ENCODE results near the gene MTHFS. TPM values are rescaled to one million over a fixed set of nuclear protein-coding genes. Genes with fewer than 3 reads are reported as not detected.

MTHFS gene
- total RNA-seq, 2 donors from 2014 or later: 28.7 to 55.1 TPM

DNA sequence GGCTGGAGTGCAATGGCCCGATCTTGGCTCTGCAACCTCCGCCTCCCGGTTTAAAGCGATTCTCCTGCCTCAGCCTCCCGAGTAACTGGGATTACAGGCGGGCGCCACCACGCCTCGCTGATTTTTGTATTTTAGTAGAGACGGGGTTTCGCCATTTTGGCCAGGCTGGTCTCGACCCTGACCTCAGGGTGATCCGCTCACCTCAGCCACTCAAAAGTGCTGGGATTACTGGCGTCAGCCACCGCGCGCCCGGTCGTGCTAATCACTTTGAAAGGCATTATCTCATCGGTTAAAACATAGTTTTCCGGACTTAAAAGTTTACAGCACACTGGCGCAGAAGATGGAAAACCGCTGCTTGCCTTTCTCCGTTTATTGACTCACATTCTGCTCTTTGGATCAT is 27.6 kb upstream of the MTHFS start:
- H3K27ac ChIP-seq: peak overlapping the region; percentile 91 to 96

DNA sequence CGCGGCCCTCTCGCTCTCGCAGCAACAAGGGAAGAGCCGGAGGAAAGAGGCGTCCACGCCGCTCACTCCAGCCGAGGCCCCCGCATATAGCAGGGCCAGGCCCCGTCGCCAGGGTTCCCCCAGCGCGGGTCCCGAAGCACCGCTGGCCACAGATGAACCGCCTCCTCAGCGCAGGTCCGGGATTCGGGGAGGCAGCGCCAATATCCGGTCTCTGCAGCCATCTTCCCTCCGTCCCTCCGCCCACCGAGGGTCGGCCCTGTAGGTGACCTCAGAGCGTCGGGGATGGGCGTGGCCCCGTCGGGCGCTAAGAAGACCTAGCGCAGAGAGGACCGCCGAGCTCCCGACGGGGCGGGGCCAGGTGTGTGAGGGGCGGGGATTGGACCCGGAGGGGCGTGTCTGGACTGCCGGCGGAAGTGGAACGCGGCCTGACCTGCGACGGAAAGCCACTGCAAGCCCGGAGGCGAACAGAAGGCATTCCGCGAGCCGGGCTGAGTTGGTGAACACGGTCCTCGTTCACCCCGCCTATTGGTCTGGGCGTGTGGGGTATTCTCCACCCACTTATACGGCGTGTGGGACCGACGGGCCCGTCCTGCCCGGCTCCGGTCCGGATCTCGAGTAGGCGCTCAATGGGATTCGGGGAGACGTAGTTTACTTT is 26.8 kb upstream of the MTHFS start:
- TF ChIP-seq POLR2A (IDR thresholded peaks at IDR 0.05): peak; percentile 80
- TF ChIP-seq POLR2AphosphoS5 (IDR thresholded peaks at IDR 0.05): peak; percentile 95
- TF ChIP-seq, protein P1, sequence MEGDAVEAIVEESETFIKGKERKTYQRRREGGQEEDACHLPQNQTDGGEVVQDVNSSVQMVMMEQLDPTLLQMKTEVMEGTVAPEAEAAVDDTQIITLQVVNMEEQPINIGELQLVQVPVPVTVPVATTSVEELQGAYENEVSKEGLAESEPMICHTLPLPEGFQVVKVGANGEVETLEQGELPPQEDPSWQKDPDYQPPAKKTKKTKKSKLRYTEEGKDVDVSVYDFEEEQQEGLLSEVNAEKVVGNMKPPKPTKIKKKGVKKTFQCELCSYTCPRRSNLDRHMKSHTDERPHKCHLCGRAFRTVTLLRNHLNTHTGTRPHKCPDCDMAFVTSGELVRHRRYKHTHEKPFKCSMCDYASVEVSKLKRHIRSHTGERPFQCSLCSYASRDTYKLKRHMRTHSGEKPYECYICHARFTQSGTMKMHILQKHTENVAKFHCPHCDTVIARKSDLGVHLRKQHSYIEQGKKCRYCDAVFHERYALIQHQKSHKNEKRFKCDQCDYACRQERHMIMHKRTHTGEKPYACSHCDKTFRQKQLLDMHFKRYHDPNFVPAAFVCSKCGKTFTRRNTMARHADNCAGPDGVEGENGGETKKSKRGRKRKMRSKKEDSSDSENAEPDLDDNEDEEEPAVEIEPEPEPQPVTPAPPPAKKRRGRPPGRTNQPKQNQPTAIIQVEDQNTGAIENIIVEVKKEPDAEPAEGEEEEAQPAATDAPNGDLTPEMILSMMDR (IDR thresholded peaks at IDR 0.05): peak in 2 of 4 experiments; percentile 7 to 11
- H3K27me3 ChIP-seq (replicated peaks; ENCODE audit: insufficient read depth): no peaks in the 10 kb centered on the region
- intact Hi-C loops (cut with DNase I): loop anchor here (2.0 to 10.0 kb wide), 3 partner anchors 27 to 229 kb away; partner anchors contain the start of genes FAH, MTHFS and ZFAND6
- no peaks in the 10 kb centered on the region for H3K9me3 ChIP-seq
- peak overlapping the region; percentile 91 to 96 for H3K27ac ChIP-seq
- H3K4me1 ChIP-seq (replicated peaks): no peaks in the 10 kb centered on the region
- DNase-seq (ENCODE audit: low spot score): peak; percentile 96
- WGBS: under 1% methylated on average over 55 of the region's 68 CpGs
- peak overlapping the region; percentile 66 to 84 for H3K4me3 ChIP-seq
- H3K36me3 ChIP-seq: peaks cover 0 to 5% of the 10 kb centered on the region in 2 donors

More for the DNA sequence above, 27.6 kb upstream of the MTHFS start:
- WGBS: 90% methylated on average over 24 of the region's 24 CpGs
- Histone ChIP-seq H3K4me3 (peak overlapping the region; percentile 66 to 84), H3K27me3 (replicated peaks; ENCODE audit: insufficient read depth) (no peaks in the 10 kb centered on the region), H3K36me3 (peaks cover 0 to 5% of the 10 kb centered on the region in 2 donors), H3K9me3 (no peaks in the 10 kb centered on the region), H3K4me1 (replicated peaks) (no peaks in the 10 kb centered on the region)
- intact Hi-C loops (cut with DNase I): loop anchor here (10.0 kb wide), 1 partner anchor 130 kb away; the partner anchor contains the start of gene ZFAND6
- TF ChIP-seq POLR2A (IDR thresholded peaks at IDR 0.05) (no peak), POLR2AphosphoS5 (IDR thresholded peaks at IDR 0.05) (no peak)
- TF ChIP-seq, protein P1 (IDR thresholded peaks at IDR 0.05): no peak
- no peak for DNase-seq (ENCODE audit: low spot score)

DNA sequence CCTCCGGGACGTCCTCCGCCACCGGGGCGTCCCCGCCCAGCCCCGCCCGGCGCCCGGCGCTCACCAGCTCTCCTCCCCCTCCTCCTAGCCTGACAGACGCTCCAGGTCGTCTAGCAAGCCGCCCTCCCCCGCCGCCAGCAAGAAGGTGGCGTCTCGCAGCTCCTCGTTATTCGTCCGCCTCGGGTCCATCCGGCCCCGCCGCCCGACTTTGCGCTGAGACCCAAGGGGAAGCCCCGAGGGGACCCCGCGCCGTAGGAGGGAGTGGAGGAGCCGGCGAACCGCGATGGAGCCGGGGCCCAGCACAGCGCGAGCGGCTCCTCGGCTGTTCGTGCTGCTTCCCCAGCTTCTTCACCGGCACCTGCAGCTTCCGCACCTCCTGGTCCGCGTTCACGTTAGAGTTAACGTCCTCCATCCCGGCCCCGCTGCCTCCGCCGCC is 26.3 kb upstream of the MTHFS start:
- DNase-seq (ENCODE audit: low spot score): peak; percentile 69
- Histone ChIP-seq H3K27me3 (replicated peaks; ENCODE audit: insufficient read depth) (no peaks in the 10 kb centered on the region), H3K9me3 (no peaks in the 10 kb centered on the region), H3K4me1 (replicated peaks) (no peaks in the 10 kb centered on the region), H3K4me3 (peak overlapping the region; percentile 66 to 84), H3K27ac (peak overlapping the region; percentile 91 to 96), H3K36me3 (peaks cover 0 to 5% of the 10 kb centered on the region in 2 donors)
- no peak for TF ChIP-seq POLR2A (IDR thresholded peaks at IDR 0.05)
- TF ChIP-seq, protein P1 (IDR thresholded peaks at IDR 0.05): no peak
- TF ChIP-seq POLR2AphosphoS5 (IDR thresholded peaks at IDR 0.05): no peak
- intact Hi-C loops (cut with DNase I): loop anchor here (2.0 to 10.0 kb wide), 3 partner anchors 26 to 230 kb away; partner anchors contain the start of genes FAH, MTHFS and ZFAND6
- under 1% methylated on average over 43 of the region's 51 CpGs for WGBS

DNA sequence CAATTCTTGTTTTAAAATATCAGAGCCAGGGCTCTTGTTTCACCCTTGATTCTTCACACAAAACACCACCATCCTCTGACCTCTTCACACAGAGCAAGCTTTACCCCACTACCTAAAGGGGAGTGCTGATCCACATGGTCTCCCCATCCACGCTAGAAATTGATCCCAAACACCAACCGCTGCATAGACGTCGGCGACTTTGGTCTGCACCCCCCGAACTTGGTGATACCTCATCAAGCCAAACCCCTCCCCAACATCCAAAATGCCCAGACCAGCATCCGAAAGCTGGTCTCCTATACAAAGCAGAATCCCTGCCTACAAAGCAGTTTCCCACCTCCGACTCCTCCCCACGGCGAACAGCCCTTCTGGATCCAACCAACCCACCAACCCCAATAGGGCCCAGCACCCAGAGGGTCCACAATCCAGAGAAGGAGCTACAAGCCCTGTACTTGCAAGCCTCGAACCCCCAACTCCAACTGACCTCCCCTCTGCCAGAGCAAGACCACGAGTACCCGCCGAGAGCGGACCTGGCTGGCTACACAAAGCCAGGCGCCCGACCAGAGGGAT is 25.8 kb upstream of the MTHFS start:
- no peaks in the 10 kb centered on the region for H3K4me1 ChIP-seq (replicated peaks)
- no peak for TF ChIP-seq POLR2A (IDR thresholded peaks at IDR 0.05)
- TF ChIP-seq, protein P1 (IDR thresholded peaks at IDR 0.05): no peak
- no peak for TF ChIP-seq POLR2AphosphoS5 (IDR thresholded peaks at IDR 0.05)
- no peaks in the 10 kb centered on the region for H3K27me3 ChIP-seq (replicated peaks; ENCODE audit: insufficient read depth)
- intact Hi-C loops (cut with DNase I): loop anchor here (2.0 to 10.0 kb wide), 3 partner anchors 26 to 230 kb away; partner anchors contain the start of genes FAH, MTHFS and ZFAND6
- H3K27ac ChIP-seq: peak overlapping the region; percentile 91 to 96
- no peak for DNase-seq (ENCODE audit: low spot score)
- 13% methylated on average over 17 of the region's 17 CpGs for whole genome bisulfite sequencing
- peak overlapping the region; percentile 66 to 84 for H3K4me3 ChIP-seq
- H3K36me3 ChIP-seq: peaks cover 0 to 5% of the 10 kb centered on the region in 2 donors
- no peaks in the 10 kb centered on the region for H3K9me3 ChIP-seq
